Activated CD8-positive, alpha-beta memory T cell treated with anti-CD3 and anti-CD28 coated beads, Interleukin-2, amount 50 U/mL, for 24 hours (primary cell): Measurements from ENCODE around the gene SLF2.

Experiments
- DNase-seq: peaks from one replicate; pipeline ENCODE4 v3.0.0-alpha.2; 2020; ENCODE audit errors: extremely low read depth

SLF2 gene

GRCh38 chr10:100999742-101000126, 87.0 kb downstream of the SLF2 start, which contains the start of gene LZTS2:
TSS of gene LZTS2 (plus strand) at chr10:100999808. CDS start at chr10:101002539, 2,731 bp downstream.
- DNase-seq, result no peak

- DNase-seq, result no peak
Measured at GRCh38 chr10:101000127-101000914, 87.6 kb downstream of the SLF2 start.

GRCh38 chr10:101000915-101001658, 88.3 kb downstream of the SLF2 start:
- no peak for DNase-seq

DNA sequence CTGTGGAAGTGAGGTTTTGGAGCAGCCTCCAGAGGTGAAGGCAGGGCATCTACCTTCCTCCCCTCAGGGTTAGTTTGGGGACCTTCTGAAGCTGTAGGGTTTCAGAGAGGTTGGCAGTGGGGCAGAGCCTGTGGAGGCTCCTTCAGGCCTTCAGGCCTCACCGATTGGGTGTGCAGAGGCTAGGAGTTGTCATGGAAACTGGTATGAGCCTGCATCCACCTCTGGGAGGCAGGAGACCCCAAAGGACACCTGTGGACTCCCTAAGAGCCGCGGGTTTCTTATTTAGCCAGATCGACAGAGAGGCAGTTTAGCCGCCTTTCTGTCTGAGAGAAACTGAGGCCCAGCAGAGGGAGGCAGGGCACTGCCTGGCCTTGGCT, 88.9 kb downstream of the SLF2 start:
- no peak for DNase-seq

DNA sequence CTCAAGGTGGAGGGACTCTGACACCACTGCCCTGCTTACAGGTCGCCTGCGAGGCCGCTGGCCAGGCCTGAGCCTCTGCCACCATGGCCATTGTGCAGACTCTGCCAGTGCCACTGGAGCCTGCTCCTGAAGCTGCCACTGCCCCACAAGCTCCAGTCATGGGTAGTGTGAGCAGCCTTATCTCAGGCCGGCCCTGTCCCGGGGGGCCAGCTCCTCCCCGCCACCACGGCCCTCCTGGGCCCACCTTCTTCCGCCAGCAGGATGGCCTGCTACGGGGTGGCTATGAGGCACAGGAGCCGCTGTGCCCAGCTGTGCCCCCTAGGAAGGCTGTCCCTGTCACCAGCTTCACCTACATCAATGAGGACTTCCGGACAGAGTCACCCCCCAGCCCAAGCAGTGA, 89.7 kb downstream of the SLF2 start:
- no peak for DNase-seq

GRCh38 chr10:101003639-101004206, 91.0 kb downstream of the SLF2 start:
- DNase-seq, result no peak

GRCh38 chr10:101005361-101005760, 92.6 kb downstream of the SLF2 start:
- no peak for DNase-seq

DNA sequence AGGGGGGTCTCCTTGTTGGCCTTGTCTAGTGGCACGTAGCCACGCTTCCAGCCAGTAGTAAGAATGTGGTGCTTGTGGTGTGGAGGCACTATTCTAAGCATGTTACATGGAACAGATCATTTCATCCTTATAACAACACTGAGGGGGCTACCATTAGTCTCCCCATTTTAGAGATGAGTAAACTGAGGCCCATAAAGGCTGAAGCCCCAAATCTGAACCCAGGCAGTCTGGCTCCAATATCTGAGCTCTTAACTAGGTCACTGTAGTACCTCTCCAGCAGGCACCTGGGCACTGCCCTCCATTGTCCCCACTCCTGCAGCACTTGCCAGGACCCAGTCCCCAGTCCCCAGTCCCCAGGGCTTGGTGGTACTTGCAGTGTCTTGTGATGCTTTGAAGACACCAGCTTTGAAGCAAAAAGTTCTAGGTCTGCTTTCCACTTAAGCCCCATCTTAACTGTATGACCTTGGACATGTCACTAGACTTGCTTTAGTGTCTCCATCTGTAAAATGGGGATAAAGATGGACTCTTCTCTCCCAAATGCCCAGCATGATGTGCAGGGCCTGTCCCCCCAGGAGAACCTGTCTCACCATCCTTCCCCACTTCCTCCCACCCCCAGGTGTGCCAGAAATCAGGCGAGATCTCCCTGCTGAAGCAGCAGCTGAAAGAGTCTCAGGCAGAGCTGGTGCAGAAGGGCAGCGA, 93.3 kb downstream of the SLF2 start:
- DNase-seq, result no peak

DNA sequence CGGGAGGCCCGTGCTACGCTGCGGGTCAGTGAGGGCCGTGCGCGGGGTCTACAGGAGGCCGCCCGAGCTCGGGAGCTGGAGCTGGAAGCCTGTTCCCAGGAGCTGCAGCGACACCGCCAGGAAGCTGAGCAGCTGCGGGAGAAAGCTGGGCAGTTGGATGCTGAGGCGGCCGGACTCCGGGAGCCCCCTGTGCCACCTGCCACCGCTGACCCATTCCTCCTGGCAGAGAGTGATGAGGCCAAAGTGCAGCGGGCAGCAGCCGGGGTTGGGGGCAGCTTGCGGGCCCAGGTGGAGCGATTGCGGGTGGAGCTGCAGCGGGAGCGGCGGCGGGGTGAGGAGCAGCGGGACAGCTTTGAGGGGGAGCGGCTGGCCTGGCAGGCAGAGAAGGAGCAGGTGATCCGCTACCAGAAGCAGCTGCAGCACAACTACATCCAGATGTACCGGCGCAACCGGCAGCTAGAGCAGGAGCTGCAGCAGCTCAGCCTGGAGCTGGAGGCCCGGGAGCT, 93.9 kb downstream of the SLF2 start:
- DNase-seq, result no peak

- DNase-seq, result no peak
Measured at GRCh38 chr10:101007099-101007711, 94.4 kb downstream of the SLF2 start.

GRCh38 chr10:101007915-101008822, 95.4 kb downstream of the SLF2 start:
- no peak for DNase-seq

GRCh38 chr10:101008823-101009423, 96.2 kb downstream of the SLF2 start:
- no peak for DNase-seq

DNA sequence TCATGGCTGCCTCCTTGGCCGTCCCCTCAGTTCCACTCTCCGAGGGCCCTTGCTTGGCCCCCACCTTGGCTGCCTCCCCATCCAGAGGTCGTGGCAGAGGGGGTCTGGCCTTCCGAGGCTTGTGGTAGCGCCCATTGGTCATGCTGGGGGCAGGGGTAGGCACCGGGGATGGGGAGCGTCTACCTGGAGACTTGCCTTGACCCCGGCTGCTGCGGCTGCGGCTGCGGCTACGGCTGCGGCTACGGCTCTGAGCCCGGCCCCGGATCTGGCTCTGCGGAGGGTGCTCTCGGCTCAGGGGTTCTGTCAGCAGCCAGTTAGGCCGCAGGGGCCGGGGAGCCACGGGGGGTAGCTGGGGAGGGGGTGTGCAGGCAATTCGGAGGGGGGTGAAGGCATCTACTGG, 97.6 kb downstream of the SLF2 start:
- DNase-seq, result no peak

DNA sequence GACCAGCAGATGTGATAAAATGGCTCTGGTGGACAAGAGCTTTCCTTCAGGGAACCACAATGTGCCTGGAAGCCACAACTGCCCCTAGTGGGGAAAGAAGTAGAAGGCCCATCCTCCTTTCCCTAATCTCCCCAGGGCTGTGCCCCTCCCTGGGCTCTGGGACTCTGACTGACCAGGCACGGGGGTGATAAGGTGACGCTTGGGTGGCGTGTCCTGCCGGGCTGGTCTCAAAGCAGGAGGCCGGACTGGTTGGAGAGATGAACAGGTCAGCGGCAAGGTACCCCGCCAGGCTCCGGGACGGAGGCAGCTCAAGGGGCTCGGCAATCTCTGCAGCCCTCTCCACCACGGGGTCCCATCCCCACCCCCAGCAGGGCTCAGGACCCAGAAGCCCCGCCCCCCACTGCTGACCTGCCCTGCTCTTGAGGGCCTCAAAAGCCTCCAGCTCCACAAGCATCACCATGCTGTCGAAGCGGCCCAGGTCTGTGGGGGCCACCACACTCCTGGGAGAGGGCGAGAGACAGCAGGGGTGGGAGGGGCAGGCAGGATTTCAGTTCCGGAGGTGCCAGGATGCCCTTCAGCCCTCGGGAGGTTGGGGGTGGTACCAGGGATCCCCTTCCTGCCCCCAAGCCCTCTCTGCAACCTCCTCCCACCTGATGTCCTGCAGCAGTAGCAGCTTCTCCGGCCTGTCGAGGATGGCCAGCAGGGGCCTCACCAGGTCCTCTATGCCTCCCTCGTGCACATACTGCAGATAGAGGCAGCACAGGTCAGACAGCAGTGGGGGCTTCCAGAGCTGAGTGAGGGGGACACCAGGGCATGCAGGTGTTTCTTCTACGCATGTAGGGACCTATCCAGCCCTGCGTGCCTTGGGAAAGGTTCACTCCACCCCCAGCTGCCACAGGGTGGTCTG, 99.0 kb downstream of the SLF2 start:
- no peak for DNase-seq

DNA sequence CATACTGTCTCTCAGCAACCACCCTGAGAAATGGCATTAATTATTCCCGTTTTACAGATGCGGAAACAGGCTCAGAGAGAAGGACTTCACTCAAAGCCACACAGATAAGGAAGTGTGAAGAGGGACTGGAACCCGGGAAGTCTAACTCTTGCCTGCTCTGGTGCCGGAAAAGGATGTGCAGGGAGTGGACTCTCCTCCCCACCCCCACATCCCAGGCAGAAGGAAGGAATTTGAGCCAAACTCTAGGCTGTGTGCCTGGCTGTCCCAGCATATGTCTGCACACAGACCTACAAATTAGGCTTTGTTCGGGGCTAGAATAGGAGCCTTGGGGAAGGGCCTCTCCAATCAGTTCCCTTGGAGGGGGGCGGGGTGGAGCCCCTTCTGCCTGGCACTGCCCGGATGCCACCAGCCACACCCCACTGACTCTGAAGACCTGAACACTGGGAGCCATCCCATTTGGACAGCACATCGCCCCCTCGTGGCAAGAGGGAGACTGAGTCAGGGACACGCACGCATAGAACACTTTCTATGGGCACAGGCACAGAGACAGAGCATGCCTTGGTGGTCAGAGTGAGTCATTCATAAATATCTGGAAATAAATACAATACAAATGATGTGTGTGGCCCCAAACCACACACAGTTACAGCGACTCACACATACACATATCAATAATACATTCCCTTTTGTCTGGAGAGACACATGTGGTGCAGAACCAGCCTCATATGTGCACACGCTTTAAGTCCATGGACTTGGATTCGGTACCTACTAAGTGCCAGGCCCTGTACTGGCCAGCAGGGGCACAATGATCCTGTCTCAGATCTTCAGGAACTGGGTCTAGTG, 100.0 kb downstream of the SLF2 start:
- no peak for DNase-seq

DNA sequence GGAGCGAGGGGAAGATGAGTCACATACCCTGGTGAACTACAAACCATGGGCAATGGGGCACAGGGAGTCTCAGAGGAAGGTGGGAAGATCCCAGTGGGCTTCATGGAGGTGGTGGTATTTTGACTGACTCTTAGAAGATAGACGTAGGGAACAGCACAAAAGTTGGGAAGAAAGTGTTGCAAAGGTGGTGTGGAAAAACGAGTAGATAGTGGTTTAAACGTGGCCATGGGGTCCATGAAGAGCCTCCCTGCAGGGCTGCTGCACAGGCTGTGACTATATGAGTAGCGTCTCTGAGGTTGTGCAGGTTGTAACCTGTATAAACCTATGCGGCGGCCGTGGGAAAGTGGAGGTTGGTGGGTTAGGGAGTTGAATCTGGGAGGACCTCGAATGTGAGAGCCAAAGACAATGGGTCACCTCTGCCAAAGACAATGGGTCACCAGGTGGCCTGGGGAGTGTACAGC, 100.6 kb downstream of the SLF2 start:
- no peak for DNase-seq

DNA sequence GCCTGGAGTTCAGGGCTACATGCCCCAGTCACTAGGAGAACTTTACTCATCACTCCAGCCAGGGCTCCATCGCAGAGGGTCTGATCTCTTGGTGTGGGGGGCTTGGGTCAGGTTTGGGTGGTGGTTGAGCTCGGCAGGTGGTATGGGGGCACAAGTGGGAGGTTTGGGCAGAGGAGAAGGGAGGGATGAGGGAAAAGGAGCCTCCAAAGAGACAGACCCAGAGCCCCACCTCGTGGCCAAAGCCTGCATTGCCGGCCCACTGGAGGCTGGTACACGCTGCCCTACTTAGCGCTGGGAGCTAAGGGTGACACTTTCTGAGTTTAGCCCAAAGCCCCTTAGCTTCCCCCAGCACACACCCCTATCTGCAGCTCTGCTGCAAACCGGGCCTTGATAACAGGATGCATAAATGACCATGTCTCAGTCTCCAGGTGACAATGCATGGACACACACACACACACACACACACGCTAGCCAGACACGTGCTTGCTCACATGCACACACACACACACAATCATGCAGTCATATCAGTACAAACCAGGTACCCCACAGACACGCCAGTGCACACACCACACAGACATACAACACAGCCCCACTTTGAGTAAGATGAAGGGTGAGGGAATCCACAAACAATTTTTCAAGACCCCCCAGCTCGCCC, 101.6 kb downstream of the SLF2 start:
- no peak for DNase-seq
